H1 (cell line): ENCODE results near the gene TBC1D22A. TPM values are rescaled to one million over a fixed set of nuclear protein-coding genes. Genes with fewer than 3 reads are reported as not detected.

ENCODE experiments used
- CTCF ChIA-PET: fragments of 300-600 bp; sonication (Branson Sonifier 250); formaldehyde crosslinking; loops from one replicate; lab custom pipeline; 2021; ENCODE audit not compliant: partially characterized antibody; lab: Charles Lee
- POLR2A ChIA-PET: fragments of 300-600 bp; sonication (Branson Sonifier 250); formaldehyde crosslinking; loops from one replicate; lab custom pipeline; 2021; ENCODE audit warnings: inconsistent platforms; ENCODE audit not compliant: partially characterized antibody; lab: Charles Lee
- DNase-seq, 2 experiments: peaks; one replicate each; pipeline versions ENCODE4 v3.0.0 to v3.0.0-alpha.2; 2010 to 2022; ENCODE audit warnings: low spot score in 2 of 2, low read depth in 1 of 2, mixed read lengths in 1 of 2
- FAIRE-seq: peaks from 2 replicates; lab custom pipeline; 2011; peaks lifted over from hg19 to GRCh38; lab: Jason Lieb, UNC
- H2AFZ ChIP-seq: 2 replicates; pipeline ENCODE4 v1.8.1; 2012; ENCODE audit warnings: low read length, inconsistent platforms
- H2AK5ac ChIP-seq: 2 replicates; pipeline ENCODE4 v1.6.1; 2013; ENCODE audit warnings: low read depth, low read length
- H2BK120ac ChIP-seq: replicated peaks from 2 replicates; pipeline ENCODE3; 2013; ENCODE audit warnings: low read depth, low read length, inconsistent platforms
- H2BK12ac ChIP-seq: 2 replicates; pipeline ENCODE4 v1.6.1; 2013; ENCODE audit warnings: low read depth, low read length
- H2BK15ac ChIP-seq: 2 replicates; pipeline ENCODE4 v1.6.1; 2013; ENCODE audit warnings: low read length
- H2BK20ac ChIP-seq: 2 replicates; pipeline ENCODE4 v1.6.1; 2013; ENCODE audit warnings: low read length
- H2BK5ac ChIP-seq: 2 replicates; pipeline ENCODE4 v1.6.1; 2013; ENCODE audit warnings: low read depth, low read length
- H3K14ac ChIP-seq: 2 replicates; pipeline ENCODE4 v1.6.1; 2013; ENCODE audit warnings: inconsistent platforms; ENCODE audit not compliant: insufficient read length
- H3K18ac ChIP-seq: 2 replicates; pipeline ENCODE4 v1.6.1; 2013; ENCODE audit warnings: low read length; ENCODE audit errors: extremely low read depth
- H3K23ac ChIP-seq: 2 replicates; pipeline ENCODE4 v1.6.1; 2013; ENCODE audit warnings: inconsistent platforms; ENCODE audit not compliant: insufficient read length
- H3K23me2 ChIP-seq: 2 replicates; pipeline ENCODE4 v1.6.1; 2013; ENCODE audit warnings: low read depth, low read length
- H3K27ac ChIP-seq: 2 replicates; pipeline ENCODE4 v1.6.1; 2011; ENCODE audit warnings: low read depth, low read length, inconsistent platforms
- H3K27me3 ChIP-seq, 4 experiments: replicated peaks in 1 of 4; 1 replicate in 1 of 4; 2 replicates in 3 of 4; pipeline versions ENCODE4 v1.6.1 to v1.8.1; 2011 to 2013; ENCODE audit warnings: low read length in 3 of 4, mild to moderate bottlenecking in 3 of 4, inconsistent platforms in 2 of 4, mixed read lengths in 2 of 4, moderate library complexity in 1 of 4; ENCODE audit not compliant: control insufficient read depth in 3 of 4, insufficient read depth in 3 of 4; ENCODE audit errors: extremely low read depth in 1 of 4
- H3K36me3 ChIP-seq, 4 experiments: 2 replicates each; pipeline versions ENCODE4 v1.6.1 to v1.8.1; 2011 to 2013; ENCODE audit warnings: mild to moderate bottlenecking in 4 of 4, low read length in 3 of 4, moderate library complexity in 2 of 4, control low read depth in 1 of 4, inconsistent platforms in 1 of 4; ENCODE audit not compliant: insufficient read depth in 4 of 4, control insufficient read depth in 2 of 4
- H3K4ac ChIP-seq: replicated peaks from 2 replicates; pipeline ENCODE3; 2013; ENCODE audit warnings: low read length, low read depth, mixed read lengths, inconsistent platforms; ENCODE audit not compliant: insufficient read length
- H3K4me1 ChIP-seq, 4 experiments: replicated peaks in 1 of 4; 1 replicate in 1 of 4; 2 replicates in 3 of 4; pipeline versions ENCODE4 v1.6.1 to v1.8.1; 2011 to 2013; ENCODE audit warnings: low read length in 3 of 4, inconsistent platforms in 2 of 4, mixed read lengths in 1 of 4; ENCODE audit not compliant: insufficient read depth in 4 of 4, control insufficient read depth in 3 of 4
- H3K4me2 ChIP-seq, 2 experiments: 2 replicates each; pipeline versions ENCODE4 v1.6.1 to v1.8.1; 2011 to 2013; ENCODE audit warnings: low read depth in 2 of 2, low read length in 2 of 2, control low read depth in 1 of 2, inconsistent platforms in 1 of 2, mild to moderate bottlenecking in 1 of 2; ENCODE audit not compliant: insufficient read depth in 1 of 2
- H3K4me3 ChIP-seq, 4 experiments: fragments of 200-600, 300-600 bp in 1 of 4; sonication (generic), shearing (Covaris generic), sonication (Bioruptor Twin) in 1 of 4; 2 replicates each; pipeline versions ENCODE4 v1.5.1 to v1.8.1; 2011 to 2016; ENCODE audit warnings: low read length in 4 of 4, low read depth in 3 of 4, control low read depth in 2 of 4, inconsistent platforms in 2 of 4, mild to moderate bottlenecking in 2 of 4, mixed read lengths in 1 of 4, moderate library complexity in 1 of 4; ENCODE audit not compliant: insufficient read depth in 2 of 4; ENCODE audit errors: extremely low read depth in 1 of 4
- H3K56ac ChIP-seq: replicated peaks from 2 replicates; pipeline ENCODE3; 2013; ENCODE audit warnings: low read depth, mild to moderate bottlenecking, mixed read lengths, low read length, inconsistent platforms; ENCODE audit not compliant: insufficient read length
- H3K79me1 ChIP-seq: 2 replicates; pipeline ENCODE4 v1.6.1; 2013; ENCODE audit warnings: low read depth, low read length, control low read depth
- H3K79me2 ChIP-seq, 2 experiments: 2 replicates each; pipeline versions ENCODE4 v1.6.1 to v1.8.1; 2012 to 2013; ENCODE audit warnings: low read length in 2 of 2, mild to moderate bottlenecking in 2 of 2, inconsistent platforms in 1 of 2; ENCODE audit not compliant: insufficient read depth in 2 of 2, control insufficient read depth in 1 of 2
- H3K9ac ChIP-seq, 4 experiments: replicated peaks in 1 of 4; 1 replicate in 1 of 4; 2 replicates in 3 of 4; pipeline versions ENCODE4 v1.6.1 to v1.8.1; 2011 to 2013; ENCODE audit warnings: low read depth in 3 of 4, low read length in 3 of 4, control low read depth in 2 of 4, mild to moderate bottlenecking in 2 of 4, moderate library complexity in 2 of 4, inconsistent platforms in 1 of 4; ENCODE audit errors: extremely low read depth in 1 of 4
- H3K9me3 ChIP-seq, 2 experiments: 2 replicates each; pipeline versions ENCODE4 v1.6.1 to v1.8.1; 2012 to 2013; ENCODE audit warnings: mild to moderate bottlenecking in 2 of 2, moderate library complexity in 2 of 2, control low read depth in 1 of 2, inconsistent platforms in 1 of 2, low read depth in 1 of 2, low read length in 1 of 2, mixed read lengths in 1 of 2; ENCODE audit not compliant: insufficient read depth in 2 of 2
- H4K20me1 ChIP-seq, 2 experiments: replicated peaks in 1 of 2; 2 replicates each; pipeline versions ENCODE3 to v1.8.1; 2011 to 2013; ENCODE audit warnings: inconsistent platforms in 2 of 2, low read length in 2 of 2, mild to moderate bottlenecking in 1 of 2; ENCODE audit not compliant: insufficient read depth in 2 of 2, control insufficient read depth in 1 of 2
- H4K5ac ChIP-seq: 2 replicates; pipeline ENCODE4 v1.6.1; 2013; ENCODE audit warnings: low read length, low read depth, mixed read lengths, inconsistent platforms; ENCODE audit not compliant: insufficient read length
- H4K8ac ChIP-seq: 2 replicates; pipeline ENCODE4 v1.8.0; 2013; ENCODE audit warnings: mild to moderate bottlenecking, moderate library complexity, low read length, inconsistent platforms; ENCODE audit not compliant: insufficient read depth; ENCODE audit errors: extremely low read depth
- H4K91ac ChIP-seq: replicated peaks from 2 replicates; pipeline ENCODE3; 2013; ENCODE audit warnings: low read length, mixed read lengths, inconsistent platforms; ENCODE audit not compliant: insufficient read length
- ASH2L ChIP-seq: fragments of 200-600, 300-600 bp; sonication (generic); IDR thresholded peaks from one replicate; pipeline ENCODE4 v1.7.1; 2017; ENCODE audit warnings: low read length
- CEBPB ChIP-seq: IDR thresholded peaks from 2 replicates; pipeline ENCODE4 v1.6.1; 2012; ENCODE audit warnings: low read depth, low read length
- CHD2 ChIP-seq: IDR thresholded peaks from 2 replicates; pipeline ENCODE4 v1.6.1; 2012; ENCODE audit warnings: low read length, improper control_type of control experiment
- HDAC2 ChIP-seq, 2 experiments: fragments of 300-600 bp in 1 of 2; sonication (generic) in 1 of 2; IDR thresholded peaks; 2 replicates each; pipeline ENCODE4 v1.6.1; 2011 to 2012; ENCODE audit warnings: low read depth in 2 of 2, low read length in 2 of 2, mild to moderate bottlenecking in 2 of 2, moderate library complexity in 2 of 2, borderline replicate concordance in 1 of 2, inconsistent platforms in 1 of 2
- MAFK ChIP-seq: IDR thresholded peaks from 2 replicates; pipeline ENCODE4 v1.6.1; 2012; ENCODE audit warnings: low read depth, mild to moderate bottlenecking, improper control_type of control experiment, low read length
- POU5F1 ChIP-seq: IDR thresholded peaks from 2 replicates; pipeline ENCODE4 v1.6.1; 2011; ENCODE audit warnings: low read depth, mild to moderate bottlenecking, low read length, moderate library complexity
- SUZ12 ChIP-seq: fragments of 200-600 bp; sonication (generic); IDR thresholded peaks from 2 replicates; pipeline ENCODE4 v1.6.1; 2012; ENCODE audit warnings: mild to moderate bottlenecking, inconsistent platforms, low read length, moderate library complexity, mixed read lengths
- TBP ChIP-seq: IDR thresholded peaks from 2 replicates; pipeline ENCODE4 v1.6.1; 2011; ENCODE audit warnings: low read depth, low read length, improper control_type of control experiment
- TCF12 ChIP-seq: IDR thresholded peaks from 2 replicates; pipeline ENCODE4 v1.6.1; 2011; ENCODE audit warnings: low read depth, mild to moderate bottlenecking, low read length
- WGBS, 2 experiments: shearing (Covaris generic) in 1 of 2; methylation state at CpG; one replicate each; pipeline versions ENCODE4 v1.1.6 to v1.1.7; 2013 to 2015; ENCODE audit warnings: low lambda C conversion rate in 2 of 2, mixed read lengths in 2 of 2, inconsistent platforms in 1 of 2, low coverage in 1 of 2, missing lambda C conversion rate in 1 of 2; ENCODE audit not compliant: insufficient replicate concordance in 2 of 2, insufficient coverage in 1 of 2, insufficient read length in 1 of 2; ENCODE audit errors: extremely low coverage in 1 of 2, missing lambda C conversion rate in 1 of 2; 5-methylcytosine and 5-hydroxymethylcytosine counted together
- polyA plus RNA-seq, 7 experiments: library from polyadenylated mRNA; depleted of rRNA in 3 of 7; stranded (reverse) in 5 of 7; unstranded in 2 of 7; fragments of >200 nt in 5 of 7; fragments of 200-250 nt in 2 of 7; gene quantifications; 1 replicate in 5 of 7; 2 replicates in 1 of 7; 4 replicates in 1 of 7; pipeline versions ENCODE4 v1.2.1 to v1.2.3, GENCODE V29; 2011 to 2013; ENCODE audit warnings: missing spikeins in 2 of 7, mixed read lengths in 2 of 7
- total RNA-seq: library from RNA; stranded (reverse); fragmentation: NEBNext Ultra II Directional; extraction: Animal tissue kit (Norgen Biotek cat#: 25700); gene quantifications from 2 replicates; pipeline ENCODE4 v1.2.1, GENCODE V29; 2021

The TBC1D22A gene
- total and polyA plus RNA-seq, 2 of the 8 experiments (the other 6 are each of a cell fraction or from before 2014, with no cell fraction given), result 11.9 to 18.4 TPM

- Histone ChIP-seq H3K4me2 (no peak overlapping the region), H3K4me3 (no peak overlapping the region), H3K4ac (no peak overlapping the region), H3K4me1 (no peaks in the 10 kb centered on the region), H4K91ac (no peak overlapping the region), H2BK12ac (no peak overlapping the region), H2AFZ (no peak overlapping the region), H2AK5ac (no peak overlapping the region), H2BK5ac (no peak overlapping the region), H2BK20ac (no peak overlapping the region), H3K9me3 (peaks cover 38 to 90% of the 10 kb centered on the region in 2 experiments; a peak in 3 of 4 replicates), H4K8ac (no peak overlapping the region), H2BK15ac (no peak overlapping the region)
- DNase-seq, result no peak
- CTCF ChIA-PET, result interaction anchor here (1.2 kb wide), 1 partner anchor 9 kb away, joined by 3 read pairs; no protein-coding TSS in a partner anchor
- TF ChIP-seq CEBPB (no peak), MAFK (no peak), ASH2L (no peak), SUZ12 (no peak), POU5F1 (no peak), TBP (no peak), TCF12 (no peak), HDAC2 (IDR thresholded peaks at IDR 0.05; ENCODE audit: borderline replicate concordance in 1 of 2, low read depth in 2 of 2, low read length in 2 of 2) (no peak), CHD2 (no peak)
- TF ChIP-seq, all 59 proteins: peak for 0
- H3K23ac ChIP-seq, result no peak overlapping the region
- no peaks in the 10 kb centered on the region for H3K27me3 ChIP-seq
- no peak for FAIRE-seq
- no peaks in the 10 kb centered on the region for H3K79me1 ChIP-seq
- no peak overlapping the region for H3K9ac ChIP-seq
- no peaks in the 10 kb centered on the region for H3K23me2 ChIP-seq
- H3K36me3 ChIP-seq, result no peaks in the 10 kb centered on the region; a peak in 1 of 8 replicates
- H3K56ac ChIP-seq, result no peak overlapping the region
- no peak overlapping the region for H3K27ac ChIP-seq
- no peak overlapping the region for H3K14ac ChIP-seq
- no peak overlapping the region for H3K18ac ChIP-seq
- H4K20me1 ChIP-seq, result no peaks in the 10 kb centered on the region
- 87% methylated on average over 6 of the region's 6 CpGs; no CpG with 5 or more reads in 1 of the 2 experiments for WGBS, 2 experiments
- no peak overlapping the region for H2BK120ac ChIP-seq
- H3K79me2 ChIP-seq, result no peaks in the 10 kb centered on the region
- H4K5ac ChIP-seq, result no peak overlapping the region
- POLR2A ChIA-PET, result no interaction called here
Measured at GRCh38 chr22:47194476-47195155, 432.2 kb downstream of the TBC1D22A start.
